Activated effector memory CD4-positive, alpha-beta T cell treated with Interleukin-2 at 50 U/mL for 16 hours (primary cell): ENCODE results near the gene SLC15A3.
"Not testable (repeated sequence)": the region's sequence is repeated elsewhere in the genome, so short reads cannot be mapped to it uniquely, and the experiment has no call there.

ENCODE experiments used
- DNase-seq: peaks from one replicate; pipeline ENCODE4 v3.0.0-alpha.2; 2020

SLC15A3 gene

GRCh38 chr11:60912223-60912850 is 39.6 kb downstream of the SLC15A3 start:
- no peak for DNase-seq

- DNase-seq = no peak
These were observed 41.1 kb downstream of the SLC15A3 start for GRCh38 chr11:60910711-60911380.

GRCh38 chr11:60910281-60910687 is 41.7 kb downstream of the SLC15A3 start:
- DNase-seq = no peak

GRCh38 chr11:60909680-60910280 is 42.2 kb downstream of the SLC15A3 start:
- not testable (repeated sequence) for DNase-seq

GRCh38 chr11:60908803-60909202 is 43.2 kb downstream of the SLC15A3 start:
- DNase-seq = no peak

GRCh38 chr11:60906132-60906972 is 45.6 kb downstream of the SLC15A3 start, which contains the start of gene PRPF19:
PRPF19 (minus strand) TSS chr11:60906585; CDS start chr11:60906382, 203 bp downstream.
- DNase-seq = peak; percentile 98

- no peak for DNase-seq
These were observed 46.3 kb downstream of the SLC15A3 start for GRCh38 chr11:60905551-60906113.

GRCh38 chr11:60905047-60905446 is 46.9 kb downstream of the SLC15A3 start:
- no peak for DNase-seq

- no peak for DNase-seq
These were observed 49.4 kb downstream of the SLC15A3 start for GRCh38 chr11:60902625-60903024.

GRCh38 chr11:60900673-60901404 is 51.1 kb downstream of the SLC15A3 start:
- DNase-seq = no peak

- DNase-seq = no peak
These were observed 52.0 kb downstream of the SLC15A3 start for GRCh38 chr11:60899977-60900376.

GRCh38 chr11:60899046-60899936 is 52.7 kb downstream of the SLC15A3 start:
- DNase-seq = no peak

- no peak for DNase-seq
These were observed 54.5 kb downstream of the SLC15A3 start for GRCh38 chr11:60897496-60897895.

GRCh38 chr11:60895687-60896086 is 56.3 kb downstream of the SLC15A3 start:
- DNase-seq = no peak

- DNase-seq = no peak
These were observed 60.8 kb downstream of the SLC15A3 start for GRCh38 chr11:60891103-60891741.

GRCh38 chr11:60890696-60891095 is 61.3 kb downstream of the SLC15A3 start:
- DNase-seq = no peak

GRCh38 chr11:60889869-60890311 is 62.1 kb downstream of the SLC15A3 start:
- no peak for DNase-seq

- DNase-seq = no peak
These were observed 64.4 kb downstream of the SLC15A3 start for GRCh38 chr11:60887556-60887955.
